HG03196 (cell line): ENCODE results near the gene DHRSX.
"Not testable (repeated sequence)": the region's sequence is repeated elsewhere in the genome, so short reads cannot be mapped to it uniquely, and the experiment has no call there.

Experiments used
- ATAC-seq: cut with Tn5 transposase; IDR thresholded peaks from one replicate; pipeline ENCODE4 v1.9.1; 2021; ENCODE audit not compliant: unreplicated experiment

The DHRSX gene

GRCh38 chrX:2360731-2361130 is 140.0 kb downstream of the DHRSX start:
- no peak for ATAC-seq

DNA sequence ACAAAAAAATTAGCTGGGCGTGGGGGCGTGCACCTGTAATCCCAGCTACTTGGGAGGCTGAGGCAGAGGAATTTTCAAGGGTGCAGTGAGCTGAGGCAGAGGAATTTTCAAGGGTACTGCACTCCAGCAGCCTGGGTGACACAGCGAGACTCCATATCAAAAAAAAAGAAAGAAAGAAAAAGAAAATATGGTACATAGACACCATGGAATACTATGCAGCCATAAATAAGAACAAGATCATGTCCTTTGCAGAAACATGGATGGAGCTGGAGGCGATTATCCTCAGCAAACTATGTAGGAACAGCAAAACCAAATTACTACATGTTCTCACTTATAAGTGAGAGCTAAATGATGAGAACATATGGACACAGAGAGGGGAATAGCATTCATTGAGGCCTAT is 141.3 kb downstream of the DHRSX start:
- ATAC-seq, result not testable (repeated sequence)

DNA sequence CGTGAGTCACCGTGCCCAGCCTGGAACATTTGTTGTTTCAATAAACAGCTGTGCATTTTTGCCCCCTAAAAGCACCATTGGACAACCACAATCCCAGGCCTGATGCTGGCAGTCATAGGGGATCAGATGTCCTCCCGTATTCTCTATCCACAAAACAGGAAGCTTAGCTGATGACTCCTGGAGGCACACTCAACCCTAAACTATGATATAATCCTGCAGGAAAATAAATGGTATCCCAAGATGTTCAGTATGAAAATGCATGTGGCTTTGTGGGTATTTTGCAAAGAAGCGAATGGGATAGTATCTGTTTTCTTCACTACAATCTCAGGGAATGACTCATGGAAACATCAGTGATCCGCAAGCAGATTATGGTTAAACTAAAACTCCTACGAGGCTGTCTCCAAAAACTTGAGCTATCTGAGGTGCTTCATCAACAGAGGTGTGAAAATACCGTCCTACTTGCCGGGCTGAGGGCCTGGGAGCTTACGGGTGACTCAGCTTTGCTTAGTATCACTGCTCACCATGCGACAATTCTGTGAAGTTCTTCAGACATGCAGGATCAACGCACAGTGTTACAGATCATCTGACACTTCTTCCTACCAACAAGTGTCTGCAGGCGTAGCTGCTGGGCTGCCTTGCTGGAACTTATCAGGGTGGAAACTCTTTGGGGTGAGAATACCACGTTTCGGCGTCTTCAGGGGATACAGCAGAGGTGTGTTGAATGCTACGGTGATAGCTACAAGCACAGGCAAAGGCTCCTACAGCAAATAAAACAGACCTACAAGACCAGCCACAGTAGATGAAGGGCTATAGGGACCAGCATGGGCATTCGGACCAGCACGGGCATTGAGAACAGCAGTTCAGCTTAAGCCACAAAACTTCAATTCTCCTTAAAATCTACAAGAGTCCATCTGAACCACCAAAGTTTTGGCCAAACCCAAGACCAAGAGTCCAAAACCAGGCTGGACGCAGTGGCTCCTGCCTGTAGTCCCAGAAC is 148.5 kb downstream of the DHRSX start:
- no peak for ATAC-seq

DNA sequence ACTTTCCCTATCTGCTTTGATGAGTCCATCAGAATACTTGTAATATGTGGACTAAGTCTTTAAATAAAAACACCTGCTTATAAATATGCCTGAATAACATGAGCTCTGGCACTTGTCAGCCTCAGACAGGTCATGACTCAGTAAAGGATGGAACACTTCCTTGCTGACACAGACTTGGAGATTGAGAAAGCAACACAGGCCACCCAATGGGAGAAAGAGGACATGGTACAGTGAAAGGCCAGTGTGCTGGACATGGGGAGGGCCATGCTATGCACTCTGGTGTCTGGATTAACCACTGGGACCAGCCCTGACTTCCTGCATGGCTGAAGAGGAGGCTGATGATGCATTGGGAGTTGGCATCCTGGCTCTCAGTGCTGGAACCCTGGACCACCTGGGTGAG is 149.5 kb downstream of the DHRSX start:
- no peak for ATAC-seq

- ATAC-seq, result not testable (repeated sequence)
Measured at GRCh38 chrX:2350703-2351102, 150.1 kb downstream of the DHRSX start.

DNA sequence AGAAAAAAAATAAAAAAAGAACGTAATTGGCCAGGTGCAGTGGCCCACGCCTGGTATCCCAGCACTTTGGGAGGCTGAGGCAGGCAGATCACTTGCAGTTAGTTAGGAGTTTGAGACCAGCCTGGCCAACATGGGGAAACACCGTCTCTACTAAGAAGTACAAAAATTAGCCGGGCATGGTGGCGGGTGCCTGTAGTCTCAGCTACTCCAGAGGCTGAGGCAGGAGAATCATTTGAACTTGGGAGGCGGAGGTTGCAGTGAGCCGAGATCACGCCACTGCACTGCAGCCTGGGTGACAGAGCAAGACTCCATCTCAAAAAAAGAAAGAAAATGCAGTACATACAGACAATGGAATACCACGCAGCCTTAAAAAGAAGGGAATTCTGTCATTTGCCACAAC is 150.7 kb downstream of the DHRSX start:
- not testable (repeated sequence) for ATAC-seq

DNA sequence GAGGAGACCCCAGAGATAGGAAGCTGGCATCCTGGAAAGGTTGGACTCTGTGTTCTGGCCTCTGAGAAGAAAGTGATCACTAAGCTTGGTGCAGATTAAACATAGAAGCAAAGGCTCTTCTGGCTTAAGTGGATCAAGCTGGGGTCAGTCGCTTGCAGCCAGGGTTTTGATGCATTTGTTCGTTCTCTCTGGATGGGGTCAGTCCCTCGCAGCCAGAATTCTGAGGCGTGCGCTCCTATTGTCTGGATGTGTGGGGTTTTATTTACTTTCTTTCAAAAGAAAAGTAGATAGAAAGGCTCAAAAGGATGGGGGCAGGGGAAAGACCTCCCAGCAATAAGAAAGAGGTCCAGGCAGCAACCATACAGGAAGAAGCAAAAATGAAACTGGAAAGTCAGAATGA is 152.6 kb downstream of the DHRSX start:
- no peak for ATAC-seq

DNA sequence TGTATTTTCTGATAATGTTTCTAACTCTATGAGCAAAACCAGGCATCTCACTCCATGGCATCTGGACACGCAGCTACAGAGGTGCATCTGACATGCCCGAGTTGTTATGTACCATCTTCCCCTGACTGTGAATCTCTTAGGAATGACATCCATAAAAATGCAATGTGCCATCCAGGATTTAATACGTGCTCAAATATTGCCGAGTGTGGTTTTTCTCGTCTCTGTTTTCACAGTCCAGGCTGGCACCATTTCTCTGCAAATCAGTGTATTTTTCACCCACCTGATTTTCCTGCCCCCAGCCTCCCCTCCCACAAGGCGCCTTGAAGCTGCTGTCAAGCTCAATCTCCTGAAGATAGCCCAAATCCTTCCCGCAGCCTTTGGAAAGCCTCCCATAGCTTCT is 154.6 kb downstream of the DHRSX start:
- no peak for ATAC-seq

DNA sequence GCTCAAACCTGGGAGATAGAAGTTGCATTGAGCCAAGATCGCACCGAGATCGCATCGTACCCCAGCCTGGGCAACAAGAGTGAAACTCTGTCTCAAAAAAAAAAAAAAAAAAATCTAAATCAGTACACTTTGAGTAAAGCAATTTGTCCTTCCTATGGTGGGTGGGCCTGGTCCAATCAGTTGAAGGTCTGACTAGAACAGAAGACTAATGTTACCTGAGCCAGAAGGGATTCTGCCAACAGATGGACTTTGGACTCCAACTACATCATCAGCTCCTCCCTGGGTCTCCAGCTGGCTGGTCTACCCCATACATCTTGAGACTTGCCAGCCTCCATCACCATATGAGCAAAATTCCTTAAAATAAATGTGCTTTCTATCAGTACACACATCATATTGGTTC is 155.2 kb downstream of the DHRSX start:
- no peak for ATAC-seq

GRCh38 chrX:2343413-2343812 is 157.4 kb downstream of the DHRSX start:
- ATAC-seq, result no peak

GRCh38 chrX:2342874-2343273 is 157.9 kb downstream of the DHRSX start:
- ATAC-seq, result no peak

DNA sequence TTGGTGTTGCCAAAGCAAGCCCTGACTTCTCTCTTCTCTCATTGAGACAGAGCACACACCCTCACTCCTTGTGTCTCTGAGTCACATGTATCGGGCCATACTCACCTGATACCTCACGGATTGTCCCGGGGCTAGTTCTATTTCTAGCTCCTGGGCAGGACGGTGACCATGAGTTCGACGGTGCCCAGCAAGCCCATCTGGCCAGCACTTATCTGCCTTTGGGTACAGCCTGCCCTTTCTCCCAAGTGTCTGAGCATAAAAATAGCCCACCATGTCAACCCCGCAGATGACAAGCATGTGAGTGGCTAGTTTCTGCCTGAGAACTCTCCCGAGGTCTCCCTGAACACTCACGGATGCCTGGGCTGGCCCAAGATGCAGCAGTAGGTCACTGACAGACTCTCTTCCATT is 158.5 kb downstream of the DHRSX start:
- no peak for ATAC-seq

DNA sequence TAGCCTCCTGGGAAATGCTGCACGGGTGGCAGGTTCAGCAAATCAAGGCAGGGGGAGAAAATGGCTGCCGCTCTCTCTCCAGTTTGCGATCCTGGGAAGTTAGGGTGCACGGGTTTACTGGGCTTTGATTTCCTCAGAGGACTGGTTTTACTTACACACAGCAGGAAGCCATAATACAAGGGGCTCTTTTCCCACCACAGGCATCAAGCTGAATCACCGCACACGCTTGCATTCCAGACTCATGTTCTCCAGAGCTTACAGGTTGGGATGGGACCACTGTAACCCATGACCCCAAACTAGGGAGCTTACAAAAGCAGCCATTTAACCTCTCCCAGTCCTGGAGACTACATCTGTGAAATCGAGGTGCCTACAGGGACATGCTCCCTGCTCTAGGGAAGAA is 159.8 kb downstream of the DHRSX start:
- no peak for ATAC-seq

GRCh38 chrX:2336181-2336580 is 164.6 kb downstream of the DHRSX start:
- no peak for ATAC-seq

- ATAC-seq, result no peak
Measured at GRCh38 chrX:2334237-2334636, 166.5 kb downstream of the DHRSX start.

- ATAC-seq, result no peak
Measured at GRCh38 chrX:2332252-2332651, 168.5 kb downstream of the DHRSX start.

DNA sequence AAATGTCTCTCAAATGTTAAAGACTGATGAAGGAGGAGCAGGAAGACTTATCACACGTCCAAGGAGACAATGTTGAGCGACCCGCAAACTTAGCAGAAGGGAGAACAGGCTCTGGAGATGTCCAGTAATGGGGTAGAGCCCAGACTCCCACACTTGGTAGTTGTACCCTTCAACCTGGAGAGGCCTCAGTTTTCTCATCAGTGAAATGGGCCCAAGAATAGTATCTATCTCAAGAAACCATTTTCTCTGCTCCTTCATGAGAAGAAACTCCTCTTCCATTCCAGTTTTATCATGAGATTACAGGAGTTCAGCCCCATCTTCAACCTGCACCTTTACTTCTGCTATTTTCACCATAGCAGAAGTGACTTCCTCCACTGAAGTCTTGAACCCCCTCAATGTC is 169.9 kb downstream of the DHRSX start:
- no peak for ATAC-seq

GRCh38 chrX:2330487-2330886 is 170.3 kb downstream of the DHRSX start:
- no peak for ATAC-seq

DNA sequence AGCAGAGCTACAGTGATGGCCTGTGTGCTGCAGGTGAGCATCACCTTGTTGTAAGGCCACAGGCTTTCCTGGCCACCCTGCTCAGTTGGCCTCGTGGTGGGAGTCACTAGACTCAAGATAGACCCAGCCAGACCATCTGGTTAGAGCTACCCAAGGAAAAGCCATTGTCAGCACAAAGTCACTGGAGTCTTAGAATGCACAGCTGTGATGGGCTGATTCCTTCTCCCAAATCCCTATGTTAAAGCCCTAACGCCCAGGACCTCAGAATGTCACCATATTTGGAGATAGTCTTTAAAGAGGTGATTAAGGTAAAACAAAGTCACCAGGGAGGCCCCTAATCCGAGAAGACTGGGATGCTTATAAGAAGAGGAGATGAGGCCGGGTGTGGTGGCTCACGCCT is 173.4 kb downstream of the DHRSX start:
- ATAC-seq, result no peak

- ATAC-seq, result no peak
Measured at GRCh38 chrX:2325076-2325784, 175.5 kb downstream of the DHRSX start.

DNA sequence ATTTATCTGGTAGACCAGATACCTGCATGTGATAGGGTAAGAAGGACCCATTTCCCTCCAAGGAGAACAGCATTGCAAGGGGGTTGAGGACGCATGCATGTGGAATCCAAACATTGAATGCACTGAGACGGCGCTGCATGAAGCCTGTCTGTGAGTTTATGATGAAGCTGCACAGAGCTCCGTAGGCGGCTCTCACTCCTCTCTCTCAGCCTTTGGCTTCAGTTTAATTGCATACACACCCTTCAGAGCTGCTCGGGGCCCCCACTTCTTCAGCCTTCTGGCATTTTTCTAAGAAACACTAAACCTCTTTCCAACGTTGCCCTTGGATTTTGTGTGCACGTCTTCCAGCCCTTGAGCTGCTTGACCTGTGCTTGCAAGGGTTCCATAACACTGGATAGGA is 176.6 kb downstream of the DHRSX start:
- ATAC-seq, result no peak

DNA sequence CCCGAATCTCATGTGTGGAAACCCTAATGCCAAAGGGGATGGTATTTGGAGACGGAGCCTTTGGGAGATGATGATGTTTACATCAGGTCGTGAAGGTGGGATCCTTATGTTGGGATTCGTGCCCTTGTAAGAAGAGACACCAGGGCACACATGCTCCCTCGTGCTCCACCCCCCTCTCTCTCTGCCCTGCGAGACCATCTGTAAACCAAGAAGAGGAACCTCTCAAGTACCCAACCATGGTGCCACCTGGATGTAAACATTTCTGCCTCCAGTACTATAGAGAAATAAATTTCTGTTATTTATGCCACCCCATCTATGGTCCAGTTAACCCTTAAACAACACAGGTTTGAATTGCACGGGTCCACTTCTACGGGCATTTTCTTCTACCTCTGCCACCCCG is 179.4 kb downstream of the DHRSX start:
- ATAC-seq, result no peak
